BJ (cell line): ENCODE measurements around the gene NBEAL1. TPM values are rescaled to one million over a fixed set of nuclear protein-coding genes. Genes with fewer than 3 reads are reported as not detected.
"Not testable (repeated sequence)": the region's sequence is repeated elsewhere in the genome, so short reads cannot be mapped to it uniquely, and the experiment has no call there.

Experiments
- CTCF ChIA-PET: fragments of 350-600 bp; formaldehyde crosslinking; extraction: SDS; loops from one replicate; lab custom pipeline; 2021; ENCODE audit warnings: antibody characterized with exemption, inconsistent platforms; lab: Yijun Ruan, JAX
- POLR2A ChIA-PET: fragments of 300-600 bp; sonication (Branson Sonifier 250); formaldehyde crosslinking; extraction: SDS; loops from one replicate; lab custom pipeline; 2021; ENCODE audit warnings: antibody characterized with exemption; lab: Charles Lee
- DNase-seq: peaks from one replicate; pipeline ENCODE4 v3.0.0-alpha.2; 2011; ENCODE audit warnings: low read depth
- H3K27me3 ChIP-seq: 2 replicates; pipeline ENCODE4 v1.6.0; 2011; ENCODE audit warnings: low read length; ENCODE audit not compliant: control insufficient read depth, insufficient read depth
- H3K36me3 ChIP-seq: 2 replicates; pipeline ENCODE4 v1.5.1; 2011; ENCODE audit warnings: low read length; ENCODE audit not compliant: control insufficient read depth, insufficient read depth
- H3K4me3 ChIP-seq: 2 replicates; pipeline ENCODE4 v1.5.1; 2011; ENCODE audit warnings: low read depth, mild to moderate bottlenecking, control low read depth, low read length
- polyA plus RNA-seq: library from polyadenylated mRNA; depleted of rRNA; stranded (reverse); fragments of >200 nt; gene quantifications from 2 replicates; pipeline ENCODE4 v1.2.3, GENCODE V29; 2011
- TF ChIP-seq, protein P1 (sequence below): IDR thresholded peaks from 2 replicates; pipeline ENCODE4 v1.5.1; 2011; ENCODE audit warnings: low read depth, mild to moderate bottlenecking, control low read depth, inconsistent platforms, low read length, moderate library complexity; ENCODE audit not compliant: insufficient read depth

Gene NBEAL1
- polyA plus RNA-seq, 1 experiment, result 5.9 TPM

DNA sequence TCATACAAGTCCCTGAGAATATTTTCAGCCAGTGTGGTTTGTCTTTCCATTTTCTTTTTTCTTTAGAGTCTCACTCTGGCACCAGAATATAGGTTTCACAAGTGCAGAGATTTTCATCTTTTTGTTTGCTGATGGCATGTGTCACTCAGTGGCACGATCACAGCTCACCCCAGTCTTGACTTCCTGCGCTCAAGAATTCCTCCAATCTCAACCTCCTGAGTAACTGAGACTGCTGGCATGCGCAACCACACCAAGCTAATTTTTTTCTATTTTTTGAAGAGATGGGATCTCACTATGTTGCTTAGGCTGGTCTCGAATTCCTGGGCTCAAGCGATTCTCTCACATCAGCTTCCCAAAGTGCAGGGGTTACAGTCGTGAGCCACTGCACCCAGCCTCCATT lies 23.9 kb downstream of the NBEAL1 start:
- no peaks in the 10 kb centered on the region for H3K27me3 ChIP-seq

DNA sequence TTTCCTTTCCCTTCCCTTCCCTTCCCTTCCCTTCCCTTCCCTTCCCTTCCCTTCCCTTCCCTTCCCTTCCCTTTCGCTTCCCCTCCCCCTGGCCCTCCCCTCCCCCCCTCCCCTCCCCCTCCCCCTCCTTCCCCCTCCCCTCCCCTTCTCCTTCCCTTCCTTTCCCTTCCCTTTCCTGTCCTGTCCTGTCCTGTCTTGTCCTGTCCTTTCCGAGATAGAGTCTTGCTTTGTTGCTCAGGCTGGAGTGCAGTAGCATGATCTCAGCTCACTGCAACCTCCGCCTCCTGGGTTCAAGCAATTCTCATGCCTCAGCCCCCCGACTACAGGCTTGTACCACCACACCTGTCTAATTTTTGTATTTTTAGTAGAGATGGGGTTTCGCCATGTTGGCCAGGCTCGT lies 24.5 kb downstream of the NBEAL1 start:
- H3K27me3 ChIP-seq, DNase-seq, CTCF ChIA-PET, H3K36me3 ChIP-seq, POLR2A ChIA-PET, H3K4me3 ChIP-seq: not testable (repeated sequence)

More for the DNA sequence above, 23.9 kb downstream of the NBEAL1 start:
- CTCF ChIA-PET, result no interaction called here
- DNase-seq, result no peak
- Histone ChIP-seq H3K4me3 (no peak overlapping the region), H3K36me3 (peaks cover 4% of the 10 kb centered on the region; the same call in 1 of the 2 replicates)
- POLR2A ChIA-PET, result interaction anchor here (0.5 kb wide), 1 partner anchor 16 kb away, joined by 3 read pairs; no protein-coding TSS in a partner anchor
- TF ChIP-seq, protein P1, sequence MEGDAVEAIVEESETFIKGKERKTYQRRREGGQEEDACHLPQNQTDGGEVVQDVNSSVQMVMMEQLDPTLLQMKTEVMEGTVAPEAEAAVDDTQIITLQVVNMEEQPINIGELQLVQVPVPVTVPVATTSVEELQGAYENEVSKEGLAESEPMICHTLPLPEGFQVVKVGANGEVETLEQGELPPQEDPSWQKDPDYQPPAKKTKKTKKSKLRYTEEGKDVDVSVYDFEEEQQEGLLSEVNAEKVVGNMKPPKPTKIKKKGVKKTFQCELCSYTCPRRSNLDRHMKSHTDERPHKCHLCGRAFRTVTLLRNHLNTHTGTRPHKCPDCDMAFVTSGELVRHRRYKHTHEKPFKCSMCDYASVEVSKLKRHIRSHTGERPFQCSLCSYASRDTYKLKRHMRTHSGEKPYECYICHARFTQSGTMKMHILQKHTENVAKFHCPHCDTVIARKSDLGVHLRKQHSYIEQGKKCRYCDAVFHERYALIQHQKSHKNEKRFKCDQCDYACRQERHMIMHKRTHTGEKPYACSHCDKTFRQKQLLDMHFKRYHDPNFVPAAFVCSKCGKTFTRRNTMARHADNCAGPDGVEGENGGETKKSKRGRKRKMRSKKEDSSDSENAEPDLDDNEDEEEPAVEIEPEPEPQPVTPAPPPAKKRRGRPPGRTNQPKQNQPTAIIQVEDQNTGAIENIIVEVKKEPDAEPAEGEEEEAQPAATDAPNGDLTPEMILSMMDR, result no peak

DNA sequence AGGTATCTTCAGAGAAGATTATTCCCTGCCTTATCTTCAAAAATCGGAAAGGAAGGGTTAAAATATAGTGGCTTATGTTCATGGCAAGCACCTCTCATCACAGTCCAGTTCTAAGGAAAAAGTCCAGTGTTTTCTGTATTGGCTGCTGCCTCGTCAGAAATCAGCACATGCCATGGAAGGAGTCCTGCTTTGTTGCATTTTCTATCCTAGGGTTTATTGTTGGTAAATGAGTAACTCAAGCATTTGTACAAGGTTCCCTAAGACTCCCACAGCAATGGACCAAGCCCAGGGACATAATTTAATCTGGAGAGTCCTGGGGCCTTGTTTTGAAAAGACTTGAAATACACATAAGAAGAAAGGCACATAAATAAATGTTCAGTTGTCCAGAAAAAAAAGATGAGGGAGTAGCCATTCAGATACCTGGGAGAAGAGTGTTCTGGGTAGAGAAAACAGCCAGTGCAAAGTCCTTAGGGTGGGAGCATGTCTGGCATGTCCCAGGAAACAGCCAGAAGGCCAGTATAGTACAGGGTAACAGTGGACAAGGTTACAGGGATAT lies 26.4 kb downstream of the NBEAL1 start:
- peaks cover 4% of the 10 kb centered on the region; the same call in 1 of the 2 replicates for H3K36me3 ChIP-seq
- ChIA-PET POLR2A (no interaction called here), CTCF (no interaction called here)
- no peaks in the 10 kb centered on the region for H3K27me3 ChIP-seq
- no peak overlapping the region for H3K4me3 ChIP-seq
- TF ChIP-seq, protein P1, result no peak
- no peak for DNase-seq

DNA sequence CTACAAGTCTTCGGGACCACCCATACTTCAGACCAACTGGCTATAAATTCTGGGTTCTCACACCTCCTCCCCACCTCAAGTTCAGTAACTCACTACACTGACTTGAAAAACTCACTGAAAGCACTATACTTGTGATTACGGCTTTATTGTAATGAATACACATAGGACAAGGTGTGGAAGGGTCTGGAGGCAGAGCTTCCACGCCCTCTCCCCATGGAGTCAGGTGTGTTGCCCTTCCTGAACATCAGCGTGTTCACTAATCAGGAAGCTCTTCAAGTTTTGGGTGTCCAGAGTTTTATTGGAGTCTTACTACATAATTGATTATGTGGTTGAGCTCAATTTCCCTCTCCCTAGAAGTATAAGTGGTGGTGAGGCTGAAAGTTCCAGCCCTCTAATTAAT lies 27.5 kb downstream of the NBEAL1 start:
- H3K36me3 ChIP-seq, result peaks cover 8% of the 10 kb centered on the region; the same call in 1 of the 2 replicates
- ChIA-PET POLR2A (no interaction called here), CTCF (no interaction called here)
- no peak overlapping the region for H3K4me3 ChIP-seq
- TF ChIP-seq, protein P1, result no peak
- no peaks in the 10 kb centered on the region for H3K27me3 ChIP-seq
- no peak for DNase-seq

DNA sequence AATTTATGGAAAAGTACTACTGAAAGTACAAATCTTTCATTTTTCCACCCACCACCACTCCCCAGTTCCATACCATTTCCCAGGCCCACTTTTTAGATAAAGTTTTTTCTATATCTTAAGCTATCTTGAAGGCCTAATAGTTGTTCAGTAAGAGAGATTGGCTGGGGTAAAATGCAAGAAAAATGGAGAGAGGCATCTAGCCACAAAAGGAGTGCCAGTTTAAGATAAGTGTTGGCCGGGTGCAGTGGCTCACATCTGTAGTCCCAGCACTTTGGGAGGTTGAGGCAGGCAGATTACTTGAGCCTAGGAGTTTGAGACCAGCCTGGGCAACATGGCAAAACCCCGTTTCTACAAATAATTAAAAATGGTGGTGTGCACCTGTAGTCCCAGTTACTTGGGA lies 28.6 kb downstream of the NBEAL1 start:
- Histone ChIP-seq H3K36me3 (peaks cover 8% of the 10 kb centered on the region; the same call in 1 of the 2 replicates), H3K27me3 (no peaks in the 10 kb centered on the region), H3K4me3 (no peak overlapping the region)
- ChIA-PET POLR2A (no interaction called here), CTCF (no interaction called here)
- TF ChIP-seq, protein P1, result no peak
- no peak for DNase-seq

DNA sequence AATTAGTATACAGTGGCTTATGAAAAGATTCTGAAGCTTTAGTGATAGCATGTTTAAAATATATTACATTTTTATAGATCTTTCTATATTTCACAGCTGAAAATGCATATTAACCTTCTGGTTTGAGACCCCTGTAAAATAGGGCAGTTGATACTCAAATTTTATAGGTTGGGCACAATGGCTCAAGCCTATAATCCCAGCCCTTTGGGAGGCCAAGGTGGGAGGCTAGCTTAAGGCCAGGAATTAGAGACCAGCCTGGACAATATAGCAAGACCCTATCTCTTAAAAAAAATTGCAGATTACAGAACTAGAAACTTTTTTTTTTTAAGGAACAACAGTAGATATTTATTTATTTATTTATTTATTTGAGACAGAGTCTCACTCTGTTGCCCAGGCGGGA lies 31.2 kb downstream of the NBEAL1 start:
- ChIA-PET CTCF (no interaction called here), POLR2A (no interaction called here)
- no peaks in the 10 kb centered on the region for H3K27me3 ChIP-seq
- H3K4me3 ChIP-seq, result no peak overlapping the region
- DNase-seq, result no peak
- TF ChIP-seq, protein P1, result no peak
- H3K36me3 ChIP-seq, result peaks cover 8% of the 10 kb centered on the region; the same call in 1 of the 2 replicates
